Kidney epithelial cell (primary cell): ENCODE measurements around the gene ISM1. TPM values are rescaled to one million over a fixed set of nuclear protein-coding genes. Genes with fewer than 3 reads are reported as not detected.

Experiments used
- DNase-seq: peaks from one replicate; pipeline ENCODE4 v3.0.0-alpha.2; 2010; ENCODE audit warnings: low read depth
- H3K27me3 ChIP-seq: 2 replicates; pipeline ENCODE4 v1.6.0; 2011; ENCODE audit warnings: low read length; ENCODE audit not compliant: control insufficient read depth, insufficient read depth
- H3K36me3 ChIP-seq: 2 replicates; pipeline ENCODE4 v1.5.1; 2011; ENCODE audit warnings: low read length; ENCODE audit not compliant: control insufficient read depth, insufficient read depth
- H3K4me3 ChIP-seq: 2 replicates; pipeline ENCODE4 v1.5.1; 2011; ENCODE audit warnings: low read depth, mild to moderate bottlenecking, control low read depth, low read length
- CTCF ChIP-seq: IDR thresholded peaks from 2 replicates; pipeline ENCODE4 v1.5.1; 2011; ENCODE audit warnings: mild to moderate bottlenecking, moderate library complexity, low read length, control low read depth, inconsistent platforms; ENCODE audit not compliant: insufficient read depth, poor library complexity, severe bottlenecking
- total RNA-seq: library from RNA; depleted of rRNA; stranded (reverse); fragments of >200 nt; gene quantifications from 2 replicates; pipeline ENCODE4 v1.2.3, GENCODE V29; 2015

Gene ISM1
- total RNA-seq, 1 donor from 2014 or later, result not detected

- no peak for TF ChIP-seq CTCF
- H3K4me3 ChIP-seq, result no peak overlapping the region
- H3K27me3 ChIP-seq, result no peaks in the 10 kb centered on the region
- no peak for DNase-seq
- no peaks in the 10 kb centered on the region for H3K36me3 ChIP-seq
Observed at GRCh38 chr20:13301596-13301995, 80.5 kb downstream of the ISM1 start.

- H3K4me3 ChIP-seq, result no peak overlapping the region
- TF ChIP-seq CTCF, result peak; percentile 67
- H3K36me3 ChIP-seq, result no peaks in the 10 kb centered on the region
- no peak for DNase-seq
- H3K27me3 ChIP-seq, result no peaks in the 10 kb centered on the region
Observed at GRCh38 chr20:13302647-13303450, 81.8 kb downstream of the ISM1 start.

GRCh38 chr20:13305284-13305683, 84.2 kb downstream of the ISM1 start:
- Histone ChIP-seq H3K27me3 (no peaks in the 10 kb centered on the region), H3K4me3 (no peak overlapping the region), H3K36me3 (no peaks in the 10 kb centered on the region)
- no peak for DNase-seq
- no peak for TF ChIP-seq CTCF

- no peak for TF ChIP-seq CTCF
- DNase-seq, result no peak
- Histone ChIP-seq H3K36me3 (no peaks in the 10 kb centered on the region), H3K27me3 (no peaks in the 10 kb centered on the region), H3K4me3 (no peak overlapping the region)
Observed at GRCh38 chr20:13307562-13308163, 86.6 kb downstream of the ISM1 start.

- no peak for DNase-seq
- Histone ChIP-seq H3K27me3 (no peaks in the 10 kb centered on the region), H3K4me3 (no peak overlapping the region), H3K36me3 (no peaks in the 10 kb centered on the region)
- no peak for TF ChIP-seq CTCF
Observed at GRCh38 chr20:13312300-13312699, 91.2 kb downstream of the ISM1 start.
